HG02763 (cell line): ENCODE measurements around the gene PNPLA3.
"Not testable (repeated sequence)": the region's sequence is repeated elsewhere in the genome, so short reads cannot be mapped to it uniquely, and the experiment has no call there.

Experiments used
- ATAC-seq: cut with Tn5 transposase; IDR thresholded peaks from one replicate; pipeline ENCODE4 v1.9.1; 2021; ENCODE audit warnings: mild to moderate bottlenecking, moderate library complexity; ENCODE audit not compliant: unreplicated experiment

The PNPLA3 gene

GRCh38 chr22:43889201-43889859 lies 34.3 kb upstream of the PNPLA3 start:
- ATAC-seq, result no peak

GRCh38 chr22:43889860-43890253 lies 33.7 kb upstream of the PNPLA3 start:
- no peak for ATAC-seq

- no peak for ATAC-seq
Measured at GRCh38 chr22:43890901-43891331, 32.7 kb upstream of the PNPLA3 start.

- no peak for ATAC-seq
Measured at GRCh38 chr22:43891360-43892182, 32.0 kb upstream of the PNPLA3 start, which contains the start of gene PNPLA5. Gene PNPLA5, minus strand, starts transcription at chr22:43892013. Its CDS starts 133 bp downstream, at chr22:43891880.

GRCh38 chr22:43892183-43892894 lies 31.3 kb upstream of the PNPLA3 start:
- ATAC-seq, result no peak

- ATAC-seq, result no peak
Measured at GRCh38 chr22:43893266-43893665, 30.3 kb upstream of the PNPLA3 start.

- no peak for ATAC-seq
Measured at GRCh38 chr22:43894122-43894521, 29.5 kb upstream of the PNPLA3 start.

- no peak for ATAC-seq
Measured at GRCh38 chr22:43895986-43896645, 27.5 kb upstream of the PNPLA3 start.

- ATAC-seq, result no peak
Measured at GRCh38 chr22:43897751-43898261, 25.8 kb upstream of the PNPLA3 start.

- no peak for ATAC-seq
Measured at GRCh38 chr22:43900206-43900605, 23.4 kb upstream of the PNPLA3 start.

GRCh38 chr22:43901976-43902643 lies 21.5 kb upstream of the PNPLA3 start:
- no peak for ATAC-seq

- ATAC-seq, result not testable (repeated sequence)
Measured at GRCh38 chr22:43903033-43903432, 20.6 kb upstream of the PNPLA3 start.

GRCh38 chr22:43904412-43904811 lies 19.2 kb upstream of the PNPLA3 start:
- ATAC-seq, result not testable (repeated sequence)

GRCh38 chr22:43905681-43906080 lies 17.9 kb upstream of the PNPLA3 start:
- ATAC-seq, result no peak

GRCh38 chr22:43909708-43910107 lies 13.9 kb upstream of the PNPLA3 start:
- ATAC-seq, result no peak

- no peak for ATAC-seq
Measured at GRCh38 chr22:43910178-43910695, 13.4 kb upstream of the PNPLA3 start.

GRCh38 chr22:43911351-43911750 lies 12.3 kb upstream of the PNPLA3 start:
- no peak for ATAC-seq

GRCh38 chr22:43917521-43917920 lies 6.1 kb upstream of the PNPLA3 start:
- no peak for ATAC-seq

- no peak for ATAC-seq
Measured at GRCh38 chr22:43919106-43919973, 4.3 kb upstream of the PNPLA3 start.
